Right lobe of liver (tissue), 4 donors: ENCODE measurements around the gene TICRR.

Source experiments
- CTCF ChIP-seq, 4 donors: fragments of 200-600 bp in 3 of 4; fragments of 450-650 bp in 1 of 4; IDR thresholded peaks; one replicate each; pipeline versions ENCODE4 v1.5.1 to v1.8.0; 2016 to 2022; ENCODE audit warnings: antibody characterized with exemption in 4 of 4, mild to moderate bottlenecking in 2 of 4
- POLR2A ChIP-seq: fragments of 450-650 bp; IDR thresholded peaks from one replicate; pipeline ENCODE4 v1.6.1; 2017; ENCODE audit warnings: antibody characterized with exemption, mild to moderate bottlenecking
- donor health status: DM: no; HTN: no; CAD: no.
- donor health status: DM: no; HTN: no; CAD: no.
- donor health status: DM: no; HTN: yes; CAD: no.

- no peak for TF ChIP-seq CTCF (IDR thresholded peaks at IDR 0.05)
- no peak for TF ChIP-seq POLR2A
These were observed 16.6 kb downstream of the TICRR start for GRCh38 chr15:89591834-89592233.
